ENCODE data around the gene CCDC158. TPM values are rescaled to one million over a fixed set of nuclear protein-coding genes. Genes with fewer than 3 reads are reported as not detected.

CCDC158 gene
- total and polyA plus RNA-seq, 2 of the 8 experiments (the other 6 are each of a cell fraction or from before 2014, with no cell fraction given) = not detected

GRCh38 chr4:76364763-76365162 lies 56.2 kb downstream of the CCDC158 start:
- Histone ChIP-seq H3K14ac (ENCODE audit: insufficient read length) (no peak overlapping the region), H3K23me2 (ENCODE audit: low read depth, low read length) (no peaks in the 10 kb centered on the region), H3K4me3 (ENCODE audit: extremely low read depth in 1 of 4, insufficient read depth in 2 of 4, low read depth in 3 of 4, low read length in 4 of 4) (no peak overlapping the region), H2AFZ (ENCODE audit: low read length) (no peak overlapping the region), H3K4me2 (ENCODE audit: insufficient read depth in 1 of 2, low read depth in 2 of 2, low read length in 2 of 2) (no peak overlapping the region), H2BK20ac (ENCODE audit: low read length) (no peak overlapping the region), H4K91ac (replicated peaks; ENCODE audit: insufficient read length, low read length) (no peak overlapping the region), H4K8ac (ENCODE audit: extremely low read depth, insufficient read depth, low read length) (no peak overlapping the region), H3K23ac (ENCODE audit: insufficient read length) (no peak overlapping the region), H2AK5ac (ENCODE audit: low read depth, low read length) (no peak overlapping the region), H2BK12ac (ENCODE audit: low read depth, low read length) (no peak overlapping the region), H4K20me1 (replicated peaks in 1 of 2; ENCODE audit: control insufficient read depth in 1 of 2, insufficient read depth in 2 of 2, low read length in 2 of 2) (no peaks in the 10 kb centered on the region), H3K9ac (replicated peaks in 1 of 4; ENCODE audit: extremely low read depth in 1 of 4, low read depth in 3 of 4, low read length in 3 of 4) (no peak overlapping the region), H4K5ac (ENCODE audit: insufficient read length, low read depth, low read length) (no peak overlapping the region), H3K79me1 (ENCODE audit: low read depth, low read length) (no peaks in the 10 kb centered on the region), H3K36me3 (ENCODE audit: control insufficient read depth in 2 of 4, insufficient read depth in 4 of 4, low read length in 3 of 4) (no peaks in the 10 kb centered on the region), H3K4me1 (replicated peaks in 1 of 4; ENCODE audit: control insufficient read depth in 3 of 4, insufficient read depth in 4 of 4, low read length in 3 of 4) (no peaks in the 10 kb centered on the region), H2BK5ac (ENCODE audit: low read depth, low read length) (no peak overlapping the region), H3K27me3 (replicated peaks in 1 of 4; ENCODE audit: control insufficient read depth in 3 of 4, extremely low read depth in 1 of 4, insufficient read depth in 3 of 4, low read length in 3 of 4) (no peaks in the 10 kb centered on the region), H3K4ac (replicated peaks; ENCODE audit: insufficient read length, low read depth, low read length) (no peak overlapping the region), H2BK120ac (replicated peaks; ENCODE audit: low read depth, low read length) (no peak overlapping the region), H3K18ac (ENCODE audit: extremely low read depth, low read length) (no peak overlapping the region), H2BK15ac (ENCODE audit: low read length) (no peak overlapping the region), H3K56ac (replicated peaks; ENCODE audit: insufficient read length, low read depth, low read length) (no peak overlapping the region), H3K79me2 (ENCODE audit: control insufficient read depth in 1 of 2, insufficient read depth in 2 of 2, low read length in 2 of 2) (no peaks in the 10 kb centered on the region), H3K27ac (ENCODE audit: low read depth, low read length) (no peak overlapping the region), H3K9me3 (ENCODE audit: insufficient read depth in 2 of 2, low read depth in 1 of 2, low read length in 1 of 2) (peaks cover 6 to 9% of the 10 kb centered on the region in 2 experiments; a peak in 3 of 4 replicates)
- no peak for FAIRE-seq
- 88% methylated on average over 3 of the region's 3 CpGs; no CpG with 5 or more reads in 1 of the 2 experiments for WGBS, 2 experiments (ENCODE audit: extremely low coverage in 1 of 2, insufficient coverage in 1 of 2, insufficient read length in 1 of 2, insufficient replicate concordance in 2 of 2, low coverage in 1 of 2, low lambda C conversion rate in 2 of 2, missing lambda C conversion rate in 1 of 2)
- no peak for DNase-seq (ENCODE audit: low read depth in 1 of 2, low spot score in 2 of 2)
- ChIA-PET CTCF (ENCODE audit: partially characterized antibody) (interaction anchor here (0.9 to 1.7 kb wide), 5 partner anchors 12 to 185 kb away, joined by 3 to 12 read pairs (median 4); partner anchors contain the start of gene STBD1), POLR2A (ENCODE audit: partially characterized antibody) (no interaction called here)
- TF ChIP-seq, protein P1, sequence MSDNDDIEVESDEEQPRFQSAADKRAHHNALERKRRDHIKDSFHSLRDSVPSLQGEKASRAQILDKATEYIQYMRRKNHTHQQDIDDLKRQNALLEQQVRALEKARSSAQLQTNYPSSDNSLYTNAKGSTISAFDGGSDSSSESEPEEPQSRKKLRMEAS (IDR thresholded peaks at IDR 0.05) = no peak
- no peak for TF ChIP-seq PHF8 (conservative IDR thresholded peaks at IDR 0.05; ENCODE audit: low read depth, low read length)
- TF ChIP-seq CTCF (IDR thresholded peaks at IDR 0.05; ENCODE audit: control extremely low read depth in 1 of 3, insufficient read depth in 1 of 3, low read depth in 1 of 3, low read length in 3 of 3) = no peak
- no peak for TF ChIP-seq ASH2L (IDR thresholded peaks at IDR 0.05; ENCODE audit: low read length)

All from H1 (cell line).